GM23338 (cell line): ENCODE data around the gene PLA2G10. TPM values are rescaled to one million over a fixed set of nuclear protein-coding genes. Genes with fewer than 3 reads are reported as not detected.

Experiments
- ATAC-seq: fragments of 200-7000 bp; cut with Tn5 transposase; 3 replicates; pipeline ENCODE4 v1.9.1; 2020
- DNase-seq: peaks from one replicate; pipeline ENCODE4 v3.0.0-alpha.2; 2015; ENCODE audit warnings: low spot score
- H2AFZ ChIP-seq: fragments of 200-600 bp; sonication (generic); 2 replicates; pipeline ENCODE4 v1.8.0; 2016; ENCODE audit warnings: antibody characterized with exemption, mild to moderate bottlenecking, moderate library complexity
- H3F3A ChIP-seq: fragments of 200-600 bp; sonication (generic); replicated peaks from 2 replicates; pipeline ENCODE4 v1.8.0; 2017; ENCODE audit warnings: antibody characterized with exemption, mixed run types, low read depth
- H3K27ac ChIP-seq: fragments of 200-600 bp; sonication (generic); 2 replicates; pipeline ENCODE4 v1.6.1; 2016; ENCODE audit warnings: low read depth
- H3K27me3 ChIP-seq: fragments of 200-600 bp; sonication (generic); 2 replicates; pipeline ENCODE4 v1.8.0; 2016; ENCODE audit warnings: mild to moderate bottlenecking, mixed run types, moderate library complexity; ENCODE audit not compliant: insufficient read depth
- H3K36me3 ChIP-seq: fragments of 200-600 bp; sonication (generic); 2 replicates; pipeline ENCODE4 v1.8.0; 2016; ENCODE audit warnings: mild to moderate bottlenecking; ENCODE audit not compliant: insufficient read depth
- H3K4me1 ChIP-seq: fragments of 200-600 bp; sonication (generic); 2 replicates; pipeline ENCODE4 v1.8.0; 2016; ENCODE audit warnings: mild to moderate bottlenecking, moderate library complexity; ENCODE audit not compliant: insufficient read depth
- H3K4me2 ChIP-seq: fragments of 200-600 bp; sonication (generic); 2 replicates; pipeline ENCODE4 v1.7.1; 2017; ENCODE audit warnings: mixed run types
- H3K4me3 ChIP-seq: fragments of 200-600 bp; sonication (generic); 2 replicates; pipeline ENCODE4 v1.6.1; 2016; ENCODE audit warnings: mixed run types
- H3K79me2 ChIP-seq: fragments of 200-600 bp; sonication (generic); replicated peaks from 2 replicates; pipeline ENCODE4 v1.8.0; 2017; ENCODE audit warnings: mild to moderate bottlenecking; ENCODE audit not compliant: insufficient read depth
- H3K9me2 ChIP-seq: fragments of 200-600 bp; sonication (generic); 2 replicates; pipeline ENCODE4 v1.8.0; 2017; ENCODE audit not compliant: insufficient read depth
- H4K20me1 ChIP-seq: fragments of 200-600 bp; sonication (generic); replicated peaks from 2 replicates; pipeline ENCODE4 v1.8.0; 2017; ENCODE audit warnings: mild to moderate bottlenecking; ENCODE audit not compliant: insufficient read depth
- H3K27ac Mint-ChIP-seq: 2 replicates; pipeline ENCODE4 v1.8.0; 2020; ENCODE audit warnings: inconsistent platforms, mild to moderate bottlenecking, moderate library complexity, mixed read lengths
- H3K27me3 Mint-ChIP-seq: 3 replicates; pipeline ENCODE4 v1.8.0; 2022; ENCODE audit warnings: low read depth, mild to moderate bottlenecking, moderate library complexity, mixed read lengths, inconsistent platforms; ENCODE audit not compliant: insufficient read depth, poor library complexity
- H3K36me3 Mint-ChIP-seq: 3 replicates; pipeline ENCODE4 v1.8.0; 2021; ENCODE audit warnings: low read depth, mild to moderate bottlenecking, inconsistent platforms, moderate library complexity, mixed read lengths
- H3K4me1 Mint-ChIP-seq: 3 replicates; pipeline ENCODE4 v1.8.0; 2020; ENCODE audit warnings: mild to moderate bottlenecking, inconsistent platforms, mixed read lengths
- H3K4me3 Mint-ChIP-seq: 3 replicates; pipeline ENCODE4 v1.8.0; 2021; ENCODE audit warnings: moderate library complexity, mild to moderate bottlenecking, inconsistent platforms, mixed read lengths
- H3K9me3 Mint-ChIP-seq: 3 replicates; pipeline ENCODE4 v1.8.0; 2020; ENCODE audit warnings: moderate library complexity, mild to moderate bottlenecking, inconsistent platforms, mixed read lengths
- CREB1 ChIP-seq: fragments of 250-450 bp; sonication (Bioruptor Pico); IDR thresholded peaks from 2 replicates; pipeline ENCODE4 v1.5.0; 2020; ENCODE audit warnings: low read depth, mild to moderate bottlenecking, moderate library complexity
- ETS1 ChIP-seq: IDR thresholded peaks from 2 replicates; pipeline ENCODE4 v1.6.1; 2016; ENCODE audit warnings: antibody characterized with exemption
- EZH2 ChIP-seq: fragments of 200-600 bp; sonication (generic); IDR thresholded peaks from one replicate; pipeline ENCODE4 v1.8.0; 2017; ENCODE audit warnings: antibody characterized with exemption, mild to moderate bottlenecking, low read depth; ENCODE audit not compliant: unreplicated experiment
- EZH2phosphoT487 ChIP-seq: fragments of 200-600 bp; sonication (generic); IDR thresholded peaks from one replicate; pipeline ENCODE4 v1.8.1; 2018; ENCODE audit warnings: antibody characterized with exemption; ENCODE audit not compliant: unreplicated experiment
- JUNB ChIP-seq: IDR thresholded peaks from one replicate; pipeline ENCODE4 v1.6.1; 2016; ENCODE audit warnings: antibody characterized with exemption; ENCODE audit not compliant: unreplicated experiment
- POLR2AphosphoS5 ChIP-seq: IDR thresholded peaks from 2 replicates; pipeline ENCODE4 v1.6.1; 2016; ENCODE audit warnings: antibody characterized with exemption, low read depth
- STAT1 ChIP-seq: IDR thresholded peaks from one replicate; pipeline ENCODE4 v1.6.1; 2016; ENCODE audit warnings: antibody characterized with exemption; ENCODE audit not compliant: unreplicated experiment
- ZNF114 ChIP-seq: fragments of 250-450 bp; sonication (Bioruptor Pico); IDR thresholded peaks from 2 replicates; pipeline ENCODE4 v1.5.0; 2020; ENCODE audit warnings: mild to moderate bottlenecking, moderate library complexity
- ZNF331 ChIP-seq: fragments of 250-450 bp; sonication (Bioruptor Pico); IDR thresholded peaks from 2 replicates; pipeline ENCODE4 v1.5.0; 2020; ENCODE audit warnings: low read depth, mild to moderate bottlenecking, moderate library complexity
- polyA plus RNA-seq: library from polyadenylated mRNA; unstranded; fragments of >200 nt; fragmentation: Nextera tagmentation; extraction: Ambion mirVana; gene quantifications from 2 replicates; pipeline ENCODE4 v1.2.1, GENCODE V29; 2016
- total RNA-seq: library from RNA; depleted of rRNA; stranded (reverse); fragments of >200 nt; shearing (Covaris generic); gene quantifications from 2 replicates; pipeline ENCODE4 v1.2.3, GENCODE V29; 2014
- TF ChIP-seq, protein P1 (sequence below): IDR thresholded peaks from one replicate; pipeline ENCODE4 v1.6.1; 2018; ENCODE audit warnings: antibody characterized with exemption; ENCODE audit not compliant: unreplicated experiment
- TF ChIP-seq, protein P2 (sequence below), 2 experiments: fragments of 200-600 bp in 1 of 2; sonication (generic) in 1 of 2; conservative IDR thresholded peaks; 2 replicates each; pipeline versions ENCODE4 v1.5.1 to v1.6.1; 2016 to 2017; ENCODE audit warnings: antibody characterized with exemption in 2 of 2, low read depth in 2 of 2, mild to moderate bottlenecking in 2 of 2, moderate library complexity in 1 of 2

PLA2G10 gene
- total and polyA plus RNA-seq, 2 experiments from 2014 or later, result 0.94 to 1.2 TPM

- TF ChIP-seq, protein P1, sequence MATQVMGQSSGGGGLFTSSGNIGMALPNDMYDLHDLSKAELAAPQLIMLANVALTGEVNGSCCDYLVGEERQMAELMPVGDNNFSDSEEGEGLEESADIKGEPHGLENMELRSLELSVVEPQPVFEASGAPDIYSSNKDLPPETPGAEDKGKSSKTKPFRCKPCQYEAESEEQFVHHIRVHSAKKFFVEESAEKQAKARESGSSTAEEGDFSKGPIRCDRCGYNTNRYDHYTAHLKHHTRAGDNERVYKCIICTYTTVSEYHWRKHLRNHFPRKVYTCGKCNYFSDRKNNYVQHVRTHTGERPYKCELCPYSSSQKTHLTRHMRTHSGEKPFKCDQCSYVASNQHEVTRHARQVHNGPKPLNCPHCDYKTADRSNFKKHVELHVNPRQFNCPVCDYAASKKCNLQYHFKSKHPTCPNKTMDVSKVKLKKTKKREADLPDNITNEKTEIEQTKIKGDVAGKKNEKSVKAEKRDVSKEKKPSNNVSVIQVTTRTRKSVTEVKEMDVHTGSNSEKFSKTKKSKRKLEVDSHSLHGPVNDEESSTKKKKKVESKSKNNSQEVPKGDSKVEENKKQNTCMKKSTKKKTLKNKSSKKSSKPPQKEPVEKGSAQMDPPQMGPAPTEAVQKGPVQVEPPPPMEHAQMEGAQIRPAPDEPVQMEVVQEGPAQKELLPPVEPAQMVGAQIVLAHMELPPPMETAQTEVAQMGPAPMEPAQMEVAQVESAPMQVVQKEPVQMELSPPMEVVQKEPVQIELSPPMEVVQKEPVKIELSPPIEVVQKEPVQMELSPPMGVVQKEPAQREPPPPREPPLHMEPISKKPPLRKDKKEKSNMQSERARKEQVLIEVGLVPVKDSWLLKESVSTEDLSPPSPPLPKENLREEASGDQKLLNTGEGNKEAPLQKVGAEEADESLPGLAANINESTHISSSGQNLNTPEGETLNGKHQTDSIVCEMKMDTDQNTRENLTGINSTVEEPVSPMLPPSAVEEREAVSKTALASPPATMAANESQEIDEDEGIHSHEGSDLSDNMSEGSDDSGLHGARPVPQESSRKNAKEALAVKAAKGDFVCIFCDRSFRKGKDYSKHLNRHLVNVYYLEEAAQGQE, result no peak
- TF ChIP-seq CREB1 (CRISPR knock-in tag), result no peak
- TF ChIP-seq POLR2AphosphoS5, result no peak
- TF ChIP-seq, protein P2, sequence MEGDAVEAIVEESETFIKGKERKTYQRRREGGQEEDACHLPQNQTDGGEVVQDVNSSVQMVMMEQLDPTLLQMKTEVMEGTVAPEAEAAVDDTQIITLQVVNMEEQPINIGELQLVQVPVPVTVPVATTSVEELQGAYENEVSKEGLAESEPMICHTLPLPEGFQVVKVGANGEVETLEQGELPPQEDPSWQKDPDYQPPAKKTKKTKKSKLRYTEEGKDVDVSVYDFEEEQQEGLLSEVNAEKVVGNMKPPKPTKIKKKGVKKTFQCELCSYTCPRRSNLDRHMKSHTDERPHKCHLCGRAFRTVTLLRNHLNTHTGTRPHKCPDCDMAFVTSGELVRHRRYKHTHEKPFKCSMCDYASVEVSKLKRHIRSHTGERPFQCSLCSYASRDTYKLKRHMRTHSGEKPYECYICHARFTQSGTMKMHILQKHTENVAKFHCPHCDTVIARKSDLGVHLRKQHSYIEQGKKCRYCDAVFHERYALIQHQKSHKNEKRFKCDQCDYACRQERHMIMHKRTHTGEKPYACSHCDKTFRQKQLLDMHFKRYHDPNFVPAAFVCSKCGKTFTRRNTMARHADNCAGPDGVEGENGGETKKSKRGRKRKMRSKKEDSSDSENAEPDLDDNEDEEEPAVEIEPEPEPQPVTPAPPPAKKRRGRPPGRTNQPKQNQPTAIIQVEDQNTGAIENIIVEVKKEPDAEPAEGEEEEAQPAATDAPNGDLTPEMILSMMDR (conservative IDR thresholded peaks at IDR 0.05; ENCODE audit: low read depth in 2 of 2), result no peak
Observed at GRCh38 chr16:14668556-14669223, 25.4 kb downstream of the PLA2G10 start (continued).

GRCh38 chr16:14667347-14668266 lies 26.5 kb downstream of the PLA2G10 start:
- H2AFZ ChIP-seq, result no peak overlapping the region
- peaks cover 64% of the 10 kb centered on the region for H3K36me3 Mint-ChIP-seq
- H3K27ac ChIP-seq, result no peak overlapping the region
- H3K4me1 Mint-ChIP-seq, result no peaks in the 10 kb centered on the region
- DNase-seq (no peak), ATAC-seq (no peak)
- H3K4me3 Mint-ChIP-seq, result no peak overlapping the region
- H3K9me3 Mint-ChIP-seq, result no peaks in the 10 kb centered on the region
- H3K27me3 ChIP-seq, result no peaks in the 10 kb centered on the region
- H3K4me2 ChIP-seq, result no peak overlapping the region
- TF ChIP-seq CREB1 (CRISPR knock-in tag) (no peak), ZNF331 (CRISPR knock-in tag) (no peak), EZH2phosphoT487 (no peak), POLR2AphosphoS5 (no peak), JUNB (no peak), STAT1 (no peak), EZH2 (no peak), ETS1 (no peak), ZNF114 (CRISPR knock-in tag) (no peak)
- TF ChIP-seq, protein P2 (conservative IDR thresholded peaks at IDR 0.05; ENCODE audit: low read depth in 2 of 2), result no peak
- TF ChIP-seq, protein P1, result no peak
- peaks cover 11% of the 10 kb centered on the region; the same call in 1 of the 2 replicates for H4K20me1 ChIP-seq
- no peaks in the 10 kb centered on the region for H3K9me2 ChIP-seq
- H3K27ac Mint-ChIP-seq, result peak overlapping the region; percentile 52; the same call in 1 of the 2 replicates
- H3F3A ChIP-seq, result no peaks in the 10 kb centered on the region
- no peak overlapping the region for H3K4me3 ChIP-seq
- no peaks in the 10 kb centered on the region for H3K79me2 ChIP-seq
- H3K27me3 Mint-ChIP-seq, result peaks cover 8% of the 10 kb centered on the region
- no peaks in the 10 kb centered on the region for H3K4me1 ChIP-seq
- H3K36me3 ChIP-seq, result peaks cover 28% of the 10 kb centered on the region
